ENCODE data around the gene SOWAHA. TPM values are rescaled to one million over a fixed set of nuclear protein-coding genes. Genes with fewer than 3 reads are reported as not detected.

Gene SOWAHA
- total RNA-seq, 4 donors from 2014 or later = 13.2 to 128 (median 97.5) TPM

GRCh38 chr5:132785365-132785764, 27.7 kb upstream of the SOWAHA start:
- Histone ChIP-seq H3K27me3 (no peaks in the 10 kb centered on the region), H3K9me3 (no peaks in the 10 kb centered on the region), H3K36me3 (no peaks in the 10 kb centered on the region), H3K4me3 (no peak overlapping the region), H3K4me1 (no peaks in the 10 kb centered on the region), H3K27ac (no peak overlapping the region)
- DNase-seq = no peak
- TF ChIP-seq CTCF (IDR thresholded peaks at IDR 0.05) (no peak), POLR2A (IDR thresholded peaks at IDR 0.05) (no peak)

GRCh38 chr5:132785864-132786263, 27.2 kb upstream of the SOWAHA start:
- no peak overlapping the region for H3K27ac ChIP-seq
- no peak for DNase-seq
- H3K4me1 ChIP-seq = no peaks in the 10 kb centered on the region
- H3K36me3 ChIP-seq = no peaks in the 10 kb centered on the region
- no peak for TF ChIP-seq POLR2A (IDR thresholded peaks at IDR 0.05)
- TF ChIP-seq CTCF (IDR thresholded peaks at IDR 0.05) = no peak
- H3K27me3 ChIP-seq = no peaks in the 10 kb centered on the region
- H3K9me3 ChIP-seq = no peaks in the 10 kb centered on the region
- no peak overlapping the region for H3K4me3 ChIP-seq

GRCh38 chr5:132787076-132787475, 26.0 kb upstream of the SOWAHA start:
- TF ChIP-seq POLR2A (IDR thresholded peaks at IDR 0.05) = no peak
- no peak for TF ChIP-seq CTCF (IDR thresholded peaks at IDR 0.05)
- Histone ChIP-seq H3K27me3 (no peaks in the 10 kb centered on the region), H3K4me1 (no peaks in the 10 kb centered on the region), H3K9me3 (no peaks in the 10 kb centered on the region), H3K36me3 (no peaks in the 10 kb centered on the region), H3K27ac (no peak overlapping the region), H3K4me3 (no peak overlapping the region)
- no peak for DNase-seq

- no peak for DNase-seq
- no peaks in the 10 kb centered on the region for H3K27me3 ChIP-seq
- H3K4me3 ChIP-seq = no peak overlapping the region
- no peak overlapping the region for H3K27ac ChIP-seq
- no peaks in the 10 kb centered on the region for H3K4me1 ChIP-seq
- no peaks in the 10 kb centered on the region for H3K36me3 ChIP-seq
- H3K9me3 ChIP-seq = no peaks in the 10 kb centered on the region
- no peak for TF ChIP-seq CTCF (IDR thresholded peaks at IDR 0.05)
- TF ChIP-seq POLR2A (IDR thresholded peaks at IDR 0.05) = no peak
Measured at GRCh38 chr5:132788508-132788907, 24.6 kb upstream of the SOWAHA start.

- H3K27me3 ChIP-seq = no peaks in the 10 kb centered on the region
- H3K36me3 ChIP-seq = no peaks in the 10 kb centered on the region
- H3K9me3 ChIP-seq = no peaks in the 10 kb centered on the region
- DNase-seq = no peak
- no peaks in the 10 kb centered on the region for H3K4me1 ChIP-seq
- no peak overlapping the region for H3K27ac ChIP-seq
- TF ChIP-seq POLR2A (IDR thresholded peaks at IDR 0.05) = no peak
- TF ChIP-seq CTCF (IDR thresholded peaks at IDR 0.05) = no peak
- H3K4me3 ChIP-seq = no peak overlapping the region
Measured at GRCh38 chr5:132788990-132789886, 23.9 kb upstream of the SOWAHA start.
